Colonic mucosa (tissue), 4 donors: Measurements from ENCODE around the gene RAB3IP. TPM values are rescaled to one million over a fixed set of nuclear protein-coding genes. Genes with fewer than 3 reads are reported as not detected.
"Not testable (repeated sequence)": the region's sequence is repeated elsewhere in the genome, so short reads cannot be mapped to it uniquely, and the experiment has no call there.

Experiments used
- DNase-seq: peaks from one replicate; pipeline ENCODE4 v3.0.0-alpha.2; 2020
- H3K27ac ChIP-seq: fragments of 200-600 bp; one replicate; pipeline ENCODE4 v1.8.0; 2021
- H3K27me3 ChIP-seq: fragments of 200-600 bp; one replicate; pipeline ENCODE4 v1.8.0; 2021
- H3K36me3 ChIP-seq: fragments of 200-600 bp; one replicate; pipeline ENCODE4 v1.8.0; 2021
- H3K4me1 ChIP-seq: fragments of 200-600 bp; one replicate; pipeline ENCODE4 v1.8.0; 2021; ENCODE audit warnings: mild to moderate bottlenecking
- H3K4me3 ChIP-seq: fragments of 200-600 bp; one replicate; pipeline ENCODE4 v1.8.0; 2021
- H3K9ac ChIP-seq, 2 donors: one replicate each; pipeline ENCODE4 v1.7.0; 2013; ENCODE audit warnings: control low read depth in 2 of 2, low read depth in 2 of 2, low read length in 2 of 2
- H3K9me3 ChIP-seq: fragments of 200-600 bp; one replicate; pipeline ENCODE4 v1.8.0; 2021
- CTCF ChIP-seq: fragments of 200-600 bp; IDR thresholded peaks from one replicate; pipeline ENCODE4 v1.8.0; 2022; ENCODE audit warnings: antibody characterized with exemption, mild to moderate bottlenecking
- intact Hi-C: fragments of 100-400 bp; cut with DNase I; formaldehyde crosslinking; loops from one replicate; pipeline ENCODE4 v1.14.1; 2022
- total RNA-seq, 2 donors: library from RNA; stranded (reverse); fragmentation: NEBNext Ultra II Directional in 1 of 2; extraction: Animal tissue kit (Norgen Biotek cat#: 25700) in 1 of 2; gene quantifications; one replicate each; pipeline ENCODE4 v1.2.1, GENCODE V29; 2021
- donor health status: healthy.
- donor health status: DM: no; HTN: no; CAD: no.
- donor health status: DM: no; HTN: no; CAD: no.

Gene RAB3IP
- total RNA-seq, 2 donors from 2014 or later, result 34.5 to 43.6 TPM

DNA sequence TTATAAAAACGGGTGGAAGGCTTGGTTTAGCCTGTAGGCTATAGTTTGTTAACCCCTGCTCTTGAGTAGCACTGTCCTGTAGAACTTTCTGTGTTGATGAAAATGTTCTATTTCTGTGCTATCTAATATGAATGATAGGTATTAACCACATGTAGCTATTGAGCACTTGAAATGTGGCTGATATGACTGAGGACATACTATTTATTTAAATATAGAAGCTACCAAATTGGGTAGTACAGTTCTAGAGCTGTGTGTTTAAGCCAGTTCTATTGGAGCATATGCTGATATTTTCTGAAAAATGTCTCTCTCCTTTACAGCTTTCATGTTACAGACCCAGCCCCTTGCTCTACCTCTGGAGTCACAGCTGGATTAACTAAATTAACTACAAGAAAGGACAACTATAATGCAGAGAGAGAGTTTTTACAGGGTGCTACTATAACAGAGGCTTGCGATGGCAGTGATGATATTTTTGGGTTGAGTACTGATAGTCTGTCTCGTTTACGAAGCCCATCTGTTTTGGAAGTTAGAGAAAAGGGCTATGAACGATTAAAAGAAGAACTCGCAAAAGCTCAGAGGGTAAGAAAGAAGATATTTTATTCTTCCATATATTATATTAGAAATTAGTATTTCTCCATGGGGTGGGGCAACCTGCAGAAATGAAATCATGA is 17.6 kb downstream of the RAB3IP start:
- Histone ChIP-seq H3K9ac (no peak overlapping the region), H3K4me1 (no peaks in the 10 kb centered on the region), H3K4me3 (no peak overlapping the region), H3K27ac (no peak overlapping the region), H3K9me3 (no peaks in the 10 kb centered on the region), H3K36me3 (no peaks in the 10 kb centered on the region), H3K27me3 (no peaks in the 10 kb centered on the region)
- intact Hi-C loops, result no loop called here
- no peak for TF ChIP-seq CTCF
- DNase-seq, result no peak

DNA sequence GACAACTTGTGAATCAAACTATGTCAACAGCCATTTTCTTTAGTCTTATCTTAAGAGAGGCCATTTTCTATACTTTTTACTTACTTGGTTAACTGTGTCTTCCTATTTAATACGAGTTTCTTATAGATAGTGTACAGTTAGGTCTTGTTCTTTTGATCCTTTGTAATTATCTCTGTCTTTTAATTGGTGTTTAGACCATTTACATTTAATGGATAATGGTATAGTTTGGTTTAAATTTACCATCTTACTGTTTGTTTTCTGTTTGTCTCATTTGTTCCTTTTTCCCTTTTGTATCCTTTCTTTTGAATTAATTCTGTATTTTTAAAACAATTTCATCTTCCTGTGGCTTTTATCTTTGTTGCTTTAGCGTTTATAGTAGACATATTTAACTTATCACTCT is 19.4 kb downstream of the RAB3IP start:
- Histone ChIP-seq H3K4me3 (no peak overlapping the region), H3K36me3 (no peaks in the 10 kb centered on the region), H3K9ac (no peak overlapping the region), H3K27ac (no peak overlapping the region), H3K4me1 (no peaks in the 10 kb centered on the region), H3K9me3 (no peaks in the 10 kb centered on the region), H3K27me3 (no peaks in the 10 kb centered on the region)
- intact Hi-C loops, result no loop called here
- TF ChIP-seq CTCF, result no peak
- DNase-seq, result no peak

DNA sequence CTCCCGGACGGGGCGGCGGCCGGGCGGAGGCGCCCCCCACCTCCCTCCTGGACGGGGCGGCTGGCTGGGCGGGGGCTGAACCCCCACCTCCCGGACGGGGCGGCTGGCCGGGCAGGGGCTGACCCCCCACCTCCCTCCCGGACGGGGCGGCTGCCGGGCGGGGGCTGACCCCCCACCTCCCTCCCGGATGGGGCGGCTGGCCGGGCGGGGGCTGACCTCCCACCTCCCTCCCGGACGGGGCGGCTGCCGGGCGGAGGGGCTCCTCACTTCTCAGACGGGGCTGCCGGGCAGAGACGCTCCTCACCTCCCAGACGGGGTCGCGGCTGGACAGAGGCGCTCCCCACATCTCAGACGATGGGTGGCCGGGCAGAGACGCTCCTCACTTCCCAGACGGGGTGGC is 20.9 kb downstream of the RAB3IP start:
- H3K36me3 ChIP-seq, H3K4me3 ChIP-seq, H3K9ac ChIP-seq, H3K9me3 ChIP-seq, H3K27me3 ChIP-seq, H3K4me1 ChIP-seq, H3K27ac ChIP-seq, DNase-seq, intact Hi-C loops: not testable (repeated sequence)

DNA sequence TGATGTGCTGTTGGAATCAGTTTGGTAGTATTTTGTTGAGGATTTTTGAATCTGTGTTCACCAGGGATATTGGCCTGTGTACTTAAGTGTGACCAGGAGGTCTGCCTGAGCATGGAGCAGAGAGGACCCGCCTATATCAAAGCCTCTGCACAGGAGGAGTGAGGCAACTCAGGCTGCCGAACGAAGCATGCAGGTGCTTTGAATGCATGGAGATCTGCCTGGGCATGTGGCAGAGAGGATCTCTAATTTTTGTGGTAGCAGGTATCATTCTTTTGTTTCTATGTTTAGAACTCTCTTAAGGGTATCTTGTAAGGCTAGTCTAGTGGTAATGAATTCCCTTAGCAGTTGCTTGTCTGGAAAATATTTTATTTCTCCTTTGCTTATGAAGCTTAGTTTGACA is 26.9 kb downstream of the RAB3IP start:
- intact Hi-C loops, result no loop called here
- H3K36me3 ChIP-seq, result no peaks in the 10 kb centered on the region
- H3K9ac ChIP-seq, result no peak overlapping the region
- no peaks in the 10 kb centered on the region for H3K9me3 ChIP-seq
- H3K27ac ChIP-seq, result no peak overlapping the region
- H3K4me3 ChIP-seq, result no peak overlapping the region
- no peaks in the 10 kb centered on the region for H3K4me1 ChIP-seq
- no peaks in the 10 kb centered on the region for H3K27me3 ChIP-seq
- DNase-seq, result no peak
- TF ChIP-seq CTCF, result no peak

DNA sequence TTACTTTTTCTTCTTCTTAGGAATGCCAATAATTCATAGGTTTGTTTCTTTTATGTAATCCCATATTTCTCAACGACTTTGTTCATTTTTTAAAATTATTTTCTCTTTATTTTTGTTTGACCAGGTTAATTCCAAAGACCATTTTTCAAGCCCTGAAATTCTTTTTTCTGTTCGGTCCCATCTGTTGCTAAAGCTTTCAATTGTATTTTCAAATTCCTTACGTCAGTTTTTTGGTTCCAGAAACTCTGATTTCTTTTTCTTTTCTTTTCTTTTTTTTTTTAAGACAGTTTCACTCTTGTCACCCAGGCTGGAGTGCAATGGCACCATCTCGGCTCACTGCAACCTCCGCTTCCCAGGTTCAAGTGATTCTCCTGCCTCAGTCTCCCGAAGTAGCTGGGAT is 27.6 kb downstream of the RAB3IP start:
- no peak for TF ChIP-seq CTCF
- intact Hi-C loops, result no loop called here

GRCh38 chr12:69779928-69780327 is 41.3 kb downstream of the RAB3IP start:
- intact Hi-C loops, result no loop called here
- Histone ChIP-seq H3K27ac (no peak overlapping the region), H3K27me3 (no peaks in the 10 kb centered on the region), H3K36me3 (no peaks in the 10 kb centered on the region), H3K9me3 (no peaks in the 10 kb centered on the region), H3K4me1 (no peaks in the 10 kb centered on the region), H3K4me3 (no peak overlapping the region), H3K9ac (no peak overlapping the region)
- TF ChIP-seq CTCF, result no peak
- no peak for DNase-seq

More for the DNA sequence above, 27.6 kb downstream of the RAB3IP start:
- Histone ChIP-seq H3K4me3 (no peak overlapping the region), H3K27me3 (no peaks in the 10 kb centered on the region), H3K4me1 (no peaks in the 10 kb centered on the region), H3K27ac (no peak overlapping the region), H3K36me3 (no peaks in the 10 kb centered on the region), H3K9ac (no peak overlapping the region), H3K9me3 (no peaks in the 10 kb centered on the region)
- DNase-seq, result no peak
